KMS-11 (cell line): ENCODE data around the gene NDUFA1.

Source experiments
- H2AFZ ChIP-seq: fragments of 200-600 bp; sonication (generic); 2 replicates; pipeline ENCODE4 v1.6.1; 2016; ENCODE audit warnings: antibody characterized with exemption, mixed run types, low read depth
- H3K27ac ChIP-seq: fragments of 200-600 bp; sonication (generic); 2 replicates; pipeline ENCODE4 v1.6.1; 2016; ENCODE audit warnings: mild to moderate bottlenecking, mixed run types
- H3K27me3 ChIP-seq: fragments of 200-600 bp; sonication (generic); 2 replicates; pipeline ENCODE4 v1.6.1; 2017; ENCODE audit warnings: mild to moderate bottlenecking, low read depth, mixed run types, moderate library complexity; ENCODE audit not compliant: insufficient read depth
- H3K36me3 ChIP-seq: fragments of 200-600 bp; sonication (generic); 2 replicates; pipeline ENCODE4 v1.6.1; 2017; ENCODE audit warnings: mild to moderate bottlenecking, mixed run types; ENCODE audit not compliant: insufficient read depth
- H3K4me1 ChIP-seq: fragments of 200-600 bp; sonication (generic); 2 replicates; pipeline ENCODE4 v1.6.1; 2016; ENCODE audit warnings: mild to moderate bottlenecking, low read depth, mixed run types; ENCODE audit not compliant: poor library complexity, severe bottlenecking
- H3K4me2 ChIP-seq: fragments of 200-600 bp; sonication (generic); 2 replicates; pipeline ENCODE4 v1.7.0; 2016; ENCODE audit warnings: mild to moderate bottlenecking, mixed run types
- H3K4me3 ChIP-seq: fragments of 200-600 bp; sonication (generic); IDR thresholded peaks from 2 replicates; pipeline ENCODE4 v1.6.1; 2017; ENCODE audit warnings: low read depth, low read length, mixed read lengths; ENCODE audit not compliant: insufficient read depth
- H3K79me2 ChIP-seq: fragments of 200-600 bp; sonication (generic); 2 replicates; pipeline ENCODE4 v1.6.1; 2016; ENCODE audit warnings: low read depth, mixed run types; ENCODE audit not compliant: insufficient read depth
- H3K9ac ChIP-seq: fragments of 200-600 bp; sonication (generic); 2 replicates; pipeline ENCODE4 v1.6.1; 2016; ENCODE audit warnings: mild to moderate bottlenecking, mixed run types
- H4K20me1 ChIP-seq: fragments of 200-600 bp; sonication (generic); 2 replicates; pipeline ENCODE4 v1.6.1; 2016; ENCODE audit warnings: mild to moderate bottlenecking, mixed run types; ENCODE audit not compliant: insufficient read depth
- TF ChIP-seq, protein P1 (sequence below): fragments of 200-600 bp; sonication (generic); conservative IDR thresholded peaks from 2 replicates; pipeline ENCODE4 v1.6.1; 2017; ENCODE audit warnings: low read depth, mild to moderate bottlenecking, antibody characterized with exemption, low read length, moderate library complexity, mixed read lengths

NDUFA1 gene

GRCh38 chrX:119852382-119853353 lies 19.0 kb upstream of the NDUFA1 start, which contains the start of gene UPF3B:
Gene UPF3B, minus strand, starts transcription at chrX:119852963. Its CDS starts 35 bp downstream, at chrX:119852928.
- TF ChIP-seq, protein P1, sequence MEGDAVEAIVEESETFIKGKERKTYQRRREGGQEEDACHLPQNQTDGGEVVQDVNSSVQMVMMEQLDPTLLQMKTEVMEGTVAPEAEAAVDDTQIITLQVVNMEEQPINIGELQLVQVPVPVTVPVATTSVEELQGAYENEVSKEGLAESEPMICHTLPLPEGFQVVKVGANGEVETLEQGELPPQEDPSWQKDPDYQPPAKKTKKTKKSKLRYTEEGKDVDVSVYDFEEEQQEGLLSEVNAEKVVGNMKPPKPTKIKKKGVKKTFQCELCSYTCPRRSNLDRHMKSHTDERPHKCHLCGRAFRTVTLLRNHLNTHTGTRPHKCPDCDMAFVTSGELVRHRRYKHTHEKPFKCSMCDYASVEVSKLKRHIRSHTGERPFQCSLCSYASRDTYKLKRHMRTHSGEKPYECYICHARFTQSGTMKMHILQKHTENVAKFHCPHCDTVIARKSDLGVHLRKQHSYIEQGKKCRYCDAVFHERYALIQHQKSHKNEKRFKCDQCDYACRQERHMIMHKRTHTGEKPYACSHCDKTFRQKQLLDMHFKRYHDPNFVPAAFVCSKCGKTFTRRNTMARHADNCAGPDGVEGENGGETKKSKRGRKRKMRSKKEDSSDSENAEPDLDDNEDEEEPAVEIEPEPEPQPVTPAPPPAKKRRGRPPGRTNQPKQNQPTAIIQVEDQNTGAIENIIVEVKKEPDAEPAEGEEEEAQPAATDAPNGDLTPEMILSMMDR: no peak
- Histone ChIP-seq H3K79me2 (peaks cover 15% of the 10 kb centered on the region; the same call in 1 of the 2 replicates), H3K9ac (peak within 1 kb of the TSS; percentile 66; the same call in 1 of the 2 replicates), H2AFZ (peak within 1 kb of the TSS; percentile 75), H3K4me1 (peaks cover 19% of the 10 kb centered on the region), H3K27ac (peak within 1 kb of the TSS; percentile 55), H3K4me2 (peak within 1 kb of the TSS; percentile 99), H3K4me3 (peak within 1 kb of the TSS; percentile 63), H4K20me1 (no peaks in the 10 kb centered on the region), H3K27me3 (no peaks in the 10 kb centered on the region), H3K36me3 (no peaks in the 10 kb centered on the region)

GRCh38 chrX:119853444-119853843 lies 18.2 kb upstream of the NDUFA1 start:
- Histone ChIP-seq H3K27me3 (no peaks in the 10 kb centered on the region), H3K36me3 (no peaks in the 10 kb centered on the region), H2AFZ (peak overlapping the region; percentile 73), H3K4me3 (no peak overlapping the region), H3K9ac (peak overlapping the region; percentile 6; the same call in 1 of the 2 replicates), H4K20me1 (no peaks in the 10 kb centered on the region), H3K4me2 (peak overlapping the region; percentile 99), H3K79me2 (peaks cover 15% of the 10 kb centered on the region; the same call in 1 of the 2 replicates), H3K27ac (no peak overlapping the region), H3K4me1 (peaks cover 21% of the 10 kb centered on the region)
- TF ChIP-seq, protein P1: no peak

GRCh38 chrX:119870626-119871131 lies 953 bp upstream of the NDUFA1 start:
- Histone ChIP-seq H2AFZ (peak overlapping the region; percentile 55), H3K4me3 (no peak overlapping the region), H3K36me3 (no peaks in the 10 kb centered on the region)

GRCh38 chrX:119871245-119871598 lies 410 bp upstream of the NDUFA1 start:
- Histone ChIP-seq H3K79me2 (peaks cover 58% of the 10 kb centered on the region), H3K36me3 (no peaks in the 10 kb centered on the region), H3K27ac (peak overlapping the region; percentile 80), H3K4me2 (peak overlapping the region; percentile 94; the same call in 1 of the 2 replicates), H3K9ac (peak overlapping the region; percentile 77), H2AFZ (peak overlapping the region; percentile 55), H4K20me1 (no peaks in the 10 kb centered on the region), H3K4me3 (no peak overlapping the region), H3K27me3 (no peaks in the 10 kb centered on the region), H3K4me1 (peaks cover 17% of the 10 kb centered on the region)
- TF ChIP-seq, protein P1: no peak

More at GRCh38 chrX:119870626-119871131, 953 bp upstream of the NDUFA1 start:
- H3K4me1 ChIP-seq: peaks cover 17% of the 10 kb centered on the region
- H3K27ac ChIP-seq: peak overlapping the region; percentile 80
- H3K79me2 ChIP-seq: peaks cover 58% of the 10 kb centered on the region
- no peaks in the 10 kb centered on the region for H4K20me1 ChIP-seq
- TF ChIP-seq, protein P1: no peak
- H3K27me3 ChIP-seq: no peaks in the 10 kb centered on the region
- peak overlapping the region; percentile 94 for H3K4me2 ChIP-seq
- H3K9ac ChIP-seq: peak overlapping the region; percentile 77
